Calu3 (cell line): ENCODE measurements around the gene RGSL1. TPM values are rescaled to one million over a fixed set of nuclear protein-coding genes. Genes with fewer than 3 reads are reported as not detected.

ENCODE experiments used
- BruUV-seq: library from RNA; stranded (reverse); fragments of 400-500 nt; replicated peaks from 2 replicates; lab custom pipeline; 2021; lab: Mats Ljungman, UMichigan
- CTCF ChIA-PET: fragments of 300-600 bp; sonication (Branson Sonifier 250); formaldehyde crosslinking; loops from one replicate; lab custom pipeline; 2022; ENCODE audit warnings: antibody characterized with exemption; lab: Charles Lee
- DNase-seq: peaks from one replicate; pipeline ENCODE4 v3.0.0; 2022
- H3K27ac Mint-ChIP-seq: one replicate; pipeline ENCODE4 v1.8.0; 2022; ENCODE audit warnings: mixed read lengths; ENCODE audit not compliant: unreplicated experiment
- H3K27me3 Mint-ChIP-seq: one replicate; pipeline ENCODE4 v1.8.0; 2022; ENCODE audit warnings: mixed read lengths; ENCODE audit not compliant: unreplicated experiment
- H3K36me3 Mint-ChIP-seq: one replicate; pipeline ENCODE4 v1.8.0; 2022; ENCODE audit warnings: mild to moderate bottlenecking, moderate library complexity, mixed read lengths; ENCODE audit not compliant: insufficient read depth, unreplicated experiment
- H3K4me1 Mint-ChIP-seq: one replicate; pipeline ENCODE4 v1.8.0; 2022; ENCODE audit warnings: mild to moderate bottlenecking, low read depth, mixed read lengths; ENCODE audit not compliant: unreplicated experiment
- H3K4me3 Mint-ChIP-seq: one replicate; pipeline ENCODE4 v1.8.0; 2022; ENCODE audit warnings: mild to moderate bottlenecking, low read depth, moderate library complexity, mixed read lengths; ENCODE audit not compliant: unreplicated experiment
- H3K9me3 Mint-ChIP-seq: one replicate; pipeline ENCODE4 v1.8.0; 2022; ENCODE audit warnings: low read depth, mixed read lengths; ENCODE audit not compliant: unreplicated experiment
- CTCF ChIP-seq: fragments of 200-600 bp; IDR thresholded peaks from one replicate; pipeline ENCODE4 v1.8.0; 2022; ENCODE audit warnings: antibody characterized with exemption; ENCODE audit not compliant: unreplicated experiment
- intact Hi-C: fragments of 100-400 bp; cut with micrococcal nuclease; formaldehyde crosslinking; loops from one replicate; pipeline ENCODE4 v1.10.0; 2022; ENCODE audit not compliant: unreplicated experiment
- total RNA-seq: library from RNA; stranded (reverse); gene quantifications from 2 replicates; pipeline ENCODE4 v1.2.3, GENCODE V29; 2022

The RGSL1 gene
- total RNA-seq, 1 experiment from 2014 or later: not detected

GRCh38 chr1:182556279-182556678, 106.3 kb downstream of the RGSL1 start:
- Mint-ChIP-seq H3K4me1 (no peaks in the 10 kb centered on the region), H3K27me3 (peaks cover 36% of the 10 kb centered on the region), H3K27ac (no peak overlapping the region), H3K4me3 (no peak overlapping the region), H3K36me3 (no peaks in the 10 kb centered on the region), H3K9me3 (peaks cover 4% of the 10 kb centered on the region)
- CTCF ChIA-PET: no interaction called here
- BruUV-seq: no TSS peak
- no peak for DNase-seq
- intact Hi-C loops: no loop called here
- no peak for TF ChIP-seq CTCF

- H3K36me3 Mint-ChIP-seq: no peaks in the 10 kb centered on the region
- no peak for DNase-seq
- no peak overlapping the region for H3K27ac Mint-ChIP-seq
- BruUV-seq: no TSS peak
- CTCF ChIA-PET: no interaction called here
- no peaks in the 10 kb centered on the region for H3K9me3 Mint-ChIP-seq
- no peaks in the 10 kb centered on the region for H3K4me1 Mint-ChIP-seq
- H3K4me3 Mint-ChIP-seq: no peak overlapping the region
- intact Hi-C loops: no loop called here
- H3K27me3 Mint-ChIP-seq: peaks cover 61% of the 10 kb centered on the region
- TF ChIP-seq CTCF: no peak
These were observed 110.5 kb downstream of the RGSL1 start for GRCh38 chr1:182560392-182560984.

GRCh38 chr1:182561456-182561855, 111.5 kb downstream of the RGSL1 start:
- Mint-ChIP-seq H3K4me3 (no peak overlapping the region), H3K36me3 (no peaks in the 10 kb centered on the region), H3K27ac (no peak overlapping the region), H3K4me1 (no peaks in the 10 kb centered on the region), H3K9me3 (no peaks in the 10 kb centered on the region), H3K27me3 (peaks cover 64% of the 10 kb centered on the region)
- no TSS peak for BruUV-seq
- CTCF ChIA-PET: no interaction called here
- no peak for DNase-seq
- TF ChIP-seq CTCF: no peak
- intact Hi-C loops: no loop called here

GRCh38 chr1:182563095-182563494, 113.1 kb downstream of the RGSL1 start:
- no peak overlapping the region for H3K4me3 Mint-ChIP-seq
- peaks cover 53% of the 10 kb centered on the region for H3K27me3 Mint-ChIP-seq
- H3K27ac Mint-ChIP-seq: no peak overlapping the region
- no peaks in the 10 kb centered on the region for H3K9me3 Mint-ChIP-seq
- CTCF ChIA-PET: interaction anchor here (1.5 kb wide), 1 partner anchor 12 kb away, joined by 4 read pairs; no protein-coding TSS in a partner anchor
- DNase-seq: no peak
- no peaks in the 10 kb centered on the region for H3K36me3 Mint-ChIP-seq
- no TSS peak for BruUV-seq
- H3K4me1 Mint-ChIP-seq: no peaks in the 10 kb centered on the region
- intact Hi-C loops: no loop called here
- no peak for TF ChIP-seq CTCF
